GM21619 (cell line): ENCODE results near the gene CCDC141.
"Not testable (repeated sequence)": the region's sequence is repeated elsewhere in the genome, so short reads cannot be mapped to it uniquely, and the experiment has no call there.

Experiments
- ATAC-seq: cut with Tn5 transposase; IDR thresholded peaks from one replicate; pipeline ENCODE4 v1.9.1; 2021; ENCODE audit not compliant: unreplicated experiment

The CCDC141 gene

DNA sequence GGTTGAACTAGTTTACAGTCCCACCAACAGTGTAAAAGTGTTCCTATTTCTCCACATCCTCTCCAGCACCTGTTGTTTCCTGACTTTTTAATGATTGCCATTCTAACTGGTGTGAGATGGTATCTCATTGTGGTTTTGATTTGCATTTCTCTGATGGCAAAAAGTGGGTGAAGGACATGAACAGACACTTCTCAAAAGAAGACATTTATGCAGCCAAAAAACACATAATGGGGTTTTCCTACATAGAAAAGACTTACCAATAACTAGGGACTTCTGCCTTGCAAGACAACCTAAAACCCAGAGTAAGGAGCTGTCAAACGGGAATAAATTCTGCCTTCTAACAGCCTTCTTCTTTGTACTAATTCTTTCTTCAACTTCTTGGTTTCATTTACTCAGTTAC is 4.3 kb downstream of the CCDC141 start:
- ATAC-seq = not testable (repeated sequence)

DNA sequence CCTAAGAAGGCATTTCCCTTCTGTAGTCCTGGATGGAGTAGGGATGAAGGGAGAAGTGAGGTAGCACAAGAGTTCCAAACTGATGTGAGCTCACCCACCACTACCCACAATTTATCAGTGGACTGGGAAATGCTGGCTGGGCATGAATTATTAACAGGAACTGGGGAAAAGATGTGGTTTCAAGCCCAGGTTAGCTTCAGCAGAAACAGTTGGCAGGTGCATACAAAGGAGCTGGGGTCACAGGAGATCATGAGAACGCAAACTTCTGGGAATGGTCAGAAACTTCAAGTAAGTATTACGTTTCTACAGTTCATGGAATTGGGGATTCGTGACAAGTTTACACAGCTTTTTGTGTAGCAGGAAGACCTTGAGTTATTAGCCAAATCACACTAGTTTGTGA is 5.4 kb downstream of the CCDC141 start:
- ATAC-seq = no peak

DNA sequence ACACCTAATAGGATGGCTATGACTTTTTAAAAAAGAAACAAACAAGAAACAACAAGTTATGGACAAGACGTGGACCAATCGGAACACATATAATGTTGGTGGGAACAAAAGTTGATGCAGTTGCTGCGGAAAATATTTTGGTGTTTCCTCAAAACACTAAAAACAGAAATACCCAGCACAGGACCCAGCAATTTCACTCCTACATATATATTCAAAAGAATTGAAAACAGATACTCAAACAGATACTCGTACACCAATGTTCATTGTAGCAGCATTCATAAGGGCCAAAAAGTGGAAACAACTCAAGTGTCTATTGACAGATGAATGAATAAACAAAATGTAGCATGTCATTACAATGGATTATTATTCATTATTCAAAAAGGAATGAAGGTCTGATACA is 12.1 kb downstream of the CCDC141 start:
- peak; percentile 59 for ATAC-seq

DNA sequence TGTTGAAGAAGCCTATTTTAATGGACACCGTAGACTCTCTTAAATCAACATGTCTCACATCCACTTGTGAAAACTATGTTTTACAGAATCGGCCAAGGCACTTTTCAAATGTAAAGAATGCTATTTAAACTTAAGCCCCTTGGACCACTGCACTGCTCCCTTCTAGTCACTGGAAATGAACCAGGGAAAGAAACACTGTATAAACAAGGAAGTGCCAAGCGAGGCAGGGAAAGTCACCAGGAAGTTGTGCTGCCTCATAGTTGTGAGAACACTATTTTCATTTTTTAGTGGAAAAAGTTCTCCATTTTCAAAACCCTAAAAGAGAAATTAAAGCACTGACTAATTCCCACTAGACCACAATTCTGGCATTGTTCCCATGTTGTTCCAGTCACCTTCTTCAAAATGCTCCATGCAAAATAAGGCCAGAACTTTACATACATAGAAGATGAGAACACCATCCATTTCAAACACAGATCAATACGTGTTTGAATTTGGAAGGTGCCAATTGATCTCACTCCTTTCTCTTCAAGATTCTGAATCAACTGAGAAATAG is 13.5 kb downstream of the CCDC141 start:
- ATAC-seq = no peak

DNA sequence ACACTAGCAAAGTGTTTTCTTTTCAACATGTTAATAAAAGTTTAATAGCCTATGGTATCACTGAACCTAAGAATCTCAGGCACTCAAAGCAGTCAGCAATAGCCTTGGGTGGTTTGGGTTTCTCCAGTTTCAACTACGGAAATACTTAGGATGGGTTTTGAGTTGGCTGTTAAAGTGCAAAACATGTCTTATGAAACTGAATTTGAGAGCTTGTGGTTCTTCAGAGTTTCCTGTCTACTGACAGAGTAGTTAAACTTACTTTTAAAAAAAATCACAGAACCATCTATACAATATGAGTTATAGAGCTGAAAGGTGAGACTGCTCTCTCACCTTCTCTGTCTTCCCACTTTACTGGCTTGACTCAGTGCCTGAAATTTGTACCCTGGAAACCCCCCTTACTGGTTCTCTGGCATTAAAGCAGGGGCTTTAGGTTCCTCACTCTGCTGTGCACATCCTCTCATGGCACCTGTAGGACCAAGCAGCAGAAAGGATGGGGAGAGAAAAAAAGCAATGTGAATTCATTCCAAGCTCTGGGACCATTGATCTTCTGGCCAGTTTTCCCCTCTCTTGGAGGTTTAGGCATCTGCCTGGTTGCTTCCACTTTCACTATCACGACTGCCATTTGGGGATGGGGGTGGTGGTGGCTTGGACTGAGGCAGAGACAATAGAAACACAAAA is 18.1 kb downstream of the CCDC141 start:
- peak; percentile 97 for ATAC-seq

DNA sequence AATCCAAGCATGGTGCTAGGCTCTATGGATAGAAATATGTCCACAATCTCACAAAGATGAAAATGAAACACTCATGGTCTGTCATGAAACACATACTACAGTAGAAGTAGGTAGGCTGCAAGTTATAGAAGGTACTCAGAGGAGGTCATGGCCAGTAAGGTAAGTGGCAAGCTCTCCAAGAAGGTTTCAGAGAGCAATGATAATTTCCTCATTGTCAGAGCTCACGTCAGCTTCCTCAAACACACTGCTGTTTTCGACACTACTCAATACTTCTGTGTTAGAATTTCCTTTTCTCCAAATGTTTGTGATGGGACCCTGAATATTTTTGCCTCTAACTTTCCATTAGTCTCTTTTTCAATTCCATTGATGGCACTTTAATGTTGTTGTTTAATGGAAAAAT is 25.5 kb downstream of the CCDC141 start:
- ATAC-seq = no peak

DNA sequence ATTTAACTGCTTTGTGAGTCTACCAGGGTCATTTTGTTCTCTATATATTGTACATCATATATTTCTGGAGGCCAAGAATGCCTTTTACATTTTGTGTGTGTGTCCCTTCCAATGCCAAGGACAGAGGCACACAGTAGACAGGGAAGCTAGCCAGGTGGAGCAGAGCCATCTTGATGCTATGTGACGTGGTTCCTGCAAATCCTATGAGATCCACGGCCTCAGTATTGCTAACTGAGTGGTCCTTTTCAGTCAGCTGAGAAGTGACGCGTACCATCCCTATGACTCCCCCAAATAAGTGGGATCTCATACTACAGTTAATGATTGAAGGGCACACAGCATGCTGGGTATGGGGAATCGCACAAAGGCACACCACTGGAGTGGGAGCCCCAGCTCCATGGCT is 27.3 kb downstream of the CCDC141 start:
- no peak for ATAC-seq

DNA sequence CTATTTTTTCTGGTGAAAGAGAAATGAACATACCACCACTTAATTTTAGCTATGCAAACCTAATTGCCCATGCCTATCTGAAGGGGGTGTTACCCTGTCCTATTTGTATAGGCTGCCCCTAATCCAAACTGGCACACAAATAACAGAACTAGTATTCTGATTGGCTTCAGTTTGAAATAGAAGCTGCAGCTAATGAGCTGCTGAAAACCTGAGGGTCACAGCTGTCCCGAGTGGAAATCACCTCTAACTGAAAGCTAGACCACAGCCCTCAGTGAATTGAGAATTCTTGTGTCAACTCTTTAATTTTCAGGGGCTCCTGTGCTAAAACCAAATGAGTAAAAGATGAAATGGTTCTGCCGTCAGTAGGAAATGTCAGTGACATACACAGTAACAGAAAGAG is 28.7 kb downstream of the CCDC141 start:
- ATAC-seq = peak; percentile 72

DNA sequence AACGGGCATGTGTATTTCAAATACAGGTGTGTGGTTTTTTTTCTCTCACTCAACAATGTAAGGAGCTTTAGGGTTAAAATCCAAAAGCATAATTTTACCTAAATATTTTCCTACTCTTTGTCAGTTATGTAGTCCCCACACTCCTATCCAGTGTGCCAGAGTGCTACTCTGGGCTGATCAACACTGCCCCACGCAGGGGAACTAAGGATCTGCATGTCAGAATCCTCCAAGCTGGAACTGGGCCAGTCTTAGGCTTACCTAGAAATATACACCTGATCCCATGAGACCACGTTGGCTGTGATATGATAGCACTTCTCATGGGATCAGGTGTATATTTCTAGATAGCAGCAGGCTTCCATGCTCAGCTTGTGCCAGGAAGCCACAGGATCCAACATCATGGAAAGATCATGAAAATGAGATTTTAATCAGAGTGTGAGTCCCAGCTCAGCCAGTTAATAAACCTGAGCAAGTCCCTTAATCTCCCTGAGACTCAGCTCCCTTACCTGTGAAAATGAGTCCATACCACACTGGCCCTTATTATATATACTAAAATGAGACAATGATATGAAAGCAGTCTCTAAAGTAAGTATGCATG is 29.7 kb downstream of the CCDC141 start:
- peak; percentile 64 for ATAC-seq

DNA sequence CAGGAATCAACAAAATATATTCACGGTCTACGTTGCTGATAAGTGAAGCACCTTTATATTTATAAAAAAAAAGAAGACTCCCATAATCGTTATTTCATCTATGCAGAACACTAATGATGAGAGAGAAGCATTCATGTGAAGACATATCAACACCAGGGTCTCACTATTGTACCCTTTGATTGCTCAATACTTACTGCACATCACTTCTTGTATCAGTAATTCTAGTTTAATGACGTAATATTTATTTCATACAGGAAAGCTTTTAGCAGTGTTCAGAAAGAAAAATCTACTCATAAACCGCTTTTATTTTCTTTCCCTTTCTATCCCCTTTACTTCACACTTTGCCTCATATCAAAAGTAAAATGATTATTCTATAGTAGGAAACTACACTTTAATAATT is 30.7 kb downstream of the CCDC141 start:
- no peak for ATAC-seq

DNA sequence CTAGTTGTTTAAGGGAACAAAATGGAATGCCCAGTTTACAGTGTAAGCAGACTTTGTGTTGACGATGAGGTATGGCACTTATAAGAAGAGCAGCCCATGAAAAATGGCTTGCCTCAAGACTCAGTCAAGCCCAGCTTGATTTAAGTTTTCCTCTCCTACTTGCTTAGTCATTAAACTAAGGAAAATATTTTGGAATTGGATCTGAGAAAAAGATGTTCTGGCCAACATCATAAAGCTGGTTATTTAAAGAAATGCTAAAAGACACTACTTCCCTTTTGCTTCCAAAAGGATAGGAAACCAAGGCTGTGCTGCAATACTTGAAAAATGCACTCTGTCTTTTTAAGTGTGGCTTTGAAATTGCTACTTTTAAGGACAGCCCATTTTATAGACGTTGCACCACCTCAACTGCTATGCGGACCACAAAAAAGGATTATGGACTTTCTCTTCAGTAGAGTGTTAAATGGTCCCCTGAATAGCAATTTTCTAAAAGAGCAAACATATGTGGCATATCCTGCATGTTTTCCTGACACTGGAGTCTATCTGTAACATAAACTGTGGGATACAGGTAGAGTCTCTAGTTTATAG is 32.1 kb downstream of the CCDC141 start:
- ATAC-seq = no peak

DNA sequence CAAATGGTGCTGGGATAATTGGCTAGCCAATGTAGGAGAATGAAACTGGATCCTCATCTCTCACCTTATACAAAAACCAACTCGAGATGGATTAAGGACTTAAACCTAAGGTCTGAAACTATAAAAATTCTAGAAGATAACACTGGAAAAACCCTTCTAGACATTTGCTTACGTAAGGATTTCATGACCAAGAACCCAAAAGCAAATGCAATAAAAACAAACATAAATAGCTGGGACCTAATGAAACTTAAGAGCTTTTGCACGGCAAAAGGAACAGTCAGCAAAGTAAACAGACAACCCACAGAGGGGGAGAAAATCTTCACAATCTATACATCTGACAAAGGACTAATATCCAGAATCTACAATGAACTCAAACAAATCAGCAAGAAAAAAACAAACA is 35.7 kb downstream of the CCDC141 start:
- ATAC-seq = not testable (repeated sequence)

DNA sequence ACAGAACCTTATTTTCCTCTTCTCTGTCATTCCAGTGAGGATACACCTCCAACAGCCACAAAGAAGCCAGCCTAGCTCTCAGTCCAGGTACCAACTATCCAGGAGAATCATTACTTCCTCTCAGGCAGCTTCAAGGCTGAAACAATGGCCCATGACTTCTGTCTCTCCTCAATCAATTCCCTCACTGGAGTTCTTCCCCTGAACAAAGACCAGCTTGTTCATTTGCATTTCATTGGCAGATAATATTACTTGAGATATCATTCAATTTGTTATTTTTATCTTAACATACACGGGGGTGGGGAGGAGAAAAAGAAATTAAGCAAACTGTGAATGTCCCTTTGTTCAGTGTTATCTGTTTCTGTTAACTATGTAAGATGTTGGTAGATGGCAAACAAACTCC is 44.0 kb downstream of the CCDC141 start:
- ATAC-seq = no peak

DNA sequence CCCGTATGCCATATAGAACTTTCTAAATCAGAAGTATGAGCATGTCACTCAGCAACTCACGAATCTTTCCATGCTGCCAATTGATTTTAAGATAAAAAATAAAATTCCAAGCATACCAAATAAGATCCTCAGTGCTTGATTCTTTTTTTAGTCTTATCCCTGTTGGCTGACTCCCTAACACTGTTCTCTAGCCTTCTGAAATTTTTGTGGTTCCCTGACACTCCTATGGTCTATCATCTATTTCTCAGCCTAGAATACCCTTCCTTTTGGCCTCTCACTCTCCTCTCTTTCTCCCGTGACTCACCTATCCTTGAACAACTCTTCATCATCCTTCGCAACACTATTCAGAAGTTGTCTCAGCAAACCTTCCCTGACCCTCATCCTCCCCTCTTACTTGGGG is 50.5 kb downstream of the CCDC141 start:
- ATAC-seq = no peak

DNA sequence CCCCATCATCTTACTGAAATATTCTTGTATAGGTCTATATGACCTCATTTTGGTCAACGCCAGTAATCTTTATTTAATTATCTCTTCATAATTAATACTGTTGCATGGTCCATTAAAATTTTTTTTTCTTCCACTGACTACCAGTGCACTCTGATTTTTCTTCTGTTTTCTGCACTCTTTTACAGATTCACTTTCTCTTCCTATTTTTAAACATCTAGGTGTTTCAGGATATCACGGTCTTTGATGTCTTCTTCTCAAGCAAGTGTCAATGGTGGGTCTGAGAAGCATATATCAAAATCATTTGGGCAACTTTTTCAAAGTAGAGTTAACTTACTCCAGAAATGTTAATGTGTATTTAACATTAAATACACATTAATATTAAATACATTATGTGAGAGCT is 51.4 kb downstream of the CCDC141 start:
- ATAC-seq = no peak

DNA sequence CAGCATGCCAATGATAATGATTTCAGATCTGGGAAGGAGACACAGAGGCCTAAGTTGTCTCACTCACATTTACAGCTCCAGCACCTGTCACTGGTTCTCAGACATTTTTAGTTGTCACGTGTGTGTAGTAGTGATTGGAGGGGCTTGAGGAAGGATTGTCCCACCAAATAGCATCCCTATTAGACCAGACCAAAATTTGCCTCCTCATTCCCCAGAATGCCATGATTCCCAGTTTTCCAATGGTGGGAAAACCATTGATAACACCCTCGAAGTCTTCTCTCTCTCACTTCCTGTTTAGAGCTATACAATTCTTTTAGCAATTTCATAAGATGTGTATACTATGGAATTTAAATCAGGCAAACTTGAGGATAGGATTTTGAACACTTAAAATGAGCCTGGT is 52.5 kb downstream of the CCDC141 start:
- no peak for ATAC-seq

DNA sequence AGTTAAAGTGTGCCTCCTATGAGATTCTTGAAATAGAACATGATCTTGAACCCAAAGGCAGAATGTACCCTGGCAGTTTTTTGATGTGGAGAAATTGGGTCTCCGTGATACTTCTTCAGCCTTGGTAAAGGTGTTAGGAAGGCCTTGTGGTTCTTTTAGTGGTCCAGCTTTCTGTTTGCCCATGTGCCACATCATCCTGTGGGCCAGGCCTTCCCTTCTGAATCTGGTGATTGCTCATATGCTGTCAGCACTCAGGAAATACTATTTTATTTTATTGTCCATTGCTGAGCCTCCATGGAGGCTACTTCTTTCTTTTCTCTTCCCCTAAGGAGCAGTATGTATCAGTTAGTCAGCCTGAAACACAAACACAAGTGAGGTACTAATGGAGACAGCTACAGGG is 52.9 kb downstream of the CCDC141 start:
- ATAC-seq = no peak

DNA sequence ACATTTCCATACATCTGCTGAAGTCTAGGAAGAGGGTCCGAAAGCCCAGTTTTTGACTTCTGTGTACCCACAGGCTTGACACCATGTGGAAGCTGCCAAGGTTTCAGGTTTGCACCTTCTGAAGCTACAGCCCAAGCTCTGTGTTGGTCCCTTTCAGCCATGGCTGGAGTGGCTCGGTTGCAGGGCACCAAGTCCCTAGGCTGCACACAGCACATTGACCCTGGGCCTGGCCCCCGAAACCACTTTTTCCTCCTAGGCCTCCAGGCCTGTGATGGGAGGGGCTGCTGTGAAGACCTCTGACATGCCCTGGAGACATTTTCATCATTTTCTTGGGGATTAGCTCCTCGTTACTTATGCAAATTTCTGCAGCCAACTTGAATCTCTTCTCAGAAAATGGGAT is 55.7 kb downstream of the CCDC141 start:
- ATAC-seq = no peak

DNA sequence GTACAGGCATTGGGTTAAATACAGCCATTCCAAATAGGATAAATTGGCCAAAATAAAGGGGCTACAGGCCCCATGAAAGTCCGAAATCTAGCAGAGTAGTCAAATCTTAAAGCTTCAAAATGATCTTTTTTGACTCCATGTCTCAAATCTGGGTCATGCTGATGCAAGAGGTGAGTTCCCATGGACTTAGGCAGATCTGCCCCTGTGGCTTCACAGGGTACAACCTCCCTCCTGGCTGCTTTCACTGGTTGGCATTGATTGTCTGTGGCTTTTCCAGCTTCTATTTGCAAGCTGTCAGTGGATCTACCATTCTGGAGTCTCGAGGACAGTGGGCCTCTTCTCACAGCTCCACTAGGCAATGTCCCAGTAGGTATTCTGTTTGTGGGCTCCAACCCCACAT is 56.1 kb downstream of the CCDC141 start:
- no peak for ATAC-seq

DNA sequence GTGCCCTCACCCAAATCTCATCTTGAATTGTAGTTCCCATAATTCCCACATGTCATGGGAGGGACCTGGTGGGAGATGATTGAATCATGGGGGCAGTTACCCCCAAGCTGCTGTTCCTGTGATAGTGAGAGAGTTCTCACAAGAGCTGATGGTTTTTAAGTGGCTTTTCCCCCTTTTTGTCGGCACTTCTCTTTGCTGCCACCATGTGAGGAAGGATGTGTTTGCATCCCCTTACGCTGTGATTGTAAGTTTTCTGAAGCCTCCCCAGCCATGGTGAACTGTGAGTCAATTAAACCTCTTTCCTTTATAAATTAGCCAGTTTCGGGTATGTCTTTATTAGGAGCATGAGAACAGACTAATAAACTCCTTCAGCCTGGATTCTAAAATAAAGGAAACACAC is 57.2 kb downstream of the CCDC141 start:
- ATAC-seq = not testable (repeated sequence)

DNA sequence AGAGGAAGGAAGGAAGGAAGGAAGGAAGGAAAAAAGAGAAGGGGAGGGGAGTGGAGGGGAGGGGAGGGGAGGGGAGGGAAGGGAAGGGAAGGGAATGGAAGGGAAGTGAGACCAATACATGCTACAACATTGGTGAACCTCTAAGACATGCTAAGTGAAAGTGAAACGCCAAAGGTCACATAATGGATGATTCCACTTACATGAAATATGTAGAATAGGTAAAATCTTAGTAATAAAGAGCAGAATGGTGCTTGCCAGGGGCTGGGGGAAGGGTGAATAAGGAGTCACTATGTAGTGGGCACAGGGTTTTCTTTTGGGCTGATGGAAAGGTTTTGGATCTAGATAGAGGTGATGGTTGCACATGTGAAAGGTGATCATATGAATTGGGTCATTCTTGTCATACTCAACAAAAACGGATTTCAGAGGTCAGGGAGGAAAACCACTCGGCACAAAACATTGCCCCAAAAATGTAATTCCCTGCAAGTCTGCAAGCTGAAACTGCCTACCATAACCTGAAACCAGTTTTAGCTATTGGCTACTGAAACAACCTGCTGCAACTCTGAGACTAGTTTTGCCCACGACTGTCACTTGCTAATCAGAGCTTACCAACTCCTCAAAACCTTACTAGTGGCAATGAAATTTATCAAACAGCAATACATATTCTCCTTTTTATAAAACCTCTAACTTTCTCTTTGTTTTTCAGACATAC is 59.2 kb downstream of the CCDC141 start:
- ATAC-seq = peak; percentile 77

DNA sequence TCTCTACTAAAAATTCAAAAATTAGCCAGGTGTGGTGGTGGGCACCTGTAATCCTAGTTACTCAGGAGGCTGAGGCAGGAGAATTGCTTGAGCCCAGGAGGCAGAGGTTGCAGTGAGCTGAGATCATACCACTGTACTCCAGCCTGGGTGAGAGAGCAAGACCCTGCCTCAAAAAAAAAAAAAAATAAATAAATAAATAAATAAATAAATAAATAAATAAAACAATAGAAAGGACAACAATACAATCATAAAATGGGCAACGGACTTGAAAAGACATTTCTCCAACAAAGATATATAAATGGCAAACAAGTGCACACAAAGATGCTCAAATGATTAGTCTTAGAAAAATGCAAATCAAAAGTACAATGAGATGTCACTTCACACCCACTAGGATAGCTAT is 60.5 kb downstream of the CCDC141 start:
- not testable (repeated sequence) for ATAC-seq
